ENCODE results near the gene DES. TPM values are rescaled to one million over a fixed set of nuclear protein-coding genes. Genes with fewer than 3 reads are reported as not detected.
"Not testable (repeated sequence)": the region's sequence is repeated elsewhere in the genome, so short reads cannot be mapped to it uniquely, and the experiment has no call there.

Gene DES
- total RNA-seq, 1 experiment from 2014 or later: not detected

- in situ Hi-C loops (cut with HindIII; ENCODE audit: low pct_unique_long_range_greater_than_20kb, low sequenced_read_pairs): no loop called here
- DNase-seq (ENCODE audit: low read depth, low spot score): no peak
These were observed 21.2 kb upstream of the DES start for GRCh38 chr2:219396863-219397457.

- in situ Hi-C loops (cut with HindIII; ENCODE audit: low pct_unique_long_range_greater_than_20kb, low sequenced_read_pairs): no loop called here
- no peak for DNase-seq (ENCODE audit: low read depth, low spot score)
These were observed 19.3 kb upstream of the DES start for GRCh38 chr2:219398721-219399363.

GRCh38 chr2:219399716-219400478, 18.3 kb upstream of the DES start:
- in situ Hi-C loops (cut with HindIII; ENCODE audit: low pct_unique_long_range_greater_than_20kb, low sequenced_read_pairs): no loop called here
- DNase-seq (ENCODE audit: low read depth, low spot score): no peak

DNA sequence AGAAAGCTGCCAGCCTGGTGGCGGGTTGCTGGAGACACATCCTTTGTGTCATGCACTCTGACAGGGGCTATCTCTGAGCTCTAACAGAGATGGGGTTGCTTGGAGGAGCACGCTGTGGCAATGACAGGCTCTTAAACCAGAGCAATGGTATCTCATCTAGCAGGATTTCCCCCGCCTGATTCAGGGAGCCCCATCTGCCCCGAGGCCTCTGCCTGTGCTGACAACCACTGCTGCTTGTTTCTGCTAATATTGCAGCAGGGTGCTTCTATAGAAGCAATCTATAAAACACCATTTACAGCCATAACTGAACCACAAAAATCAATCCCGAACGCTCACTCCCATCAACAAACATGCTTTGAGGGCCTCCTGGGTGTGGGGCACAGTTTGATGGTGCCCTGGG, 17.6 kb upstream of the DES start:
- DNase-seq (ENCODE audit: low read depth, low spot score): no peak
- in situ Hi-C loops (cut with HindIII; ENCODE audit: low pct_unique_long_range_greater_than_20kb, low sequenced_read_pairs): no loop called here

GRCh38 chr2:219401606-219402005, 16.6 kb upstream of the DES start:
- DNase-seq (ENCODE audit: low read depth, low spot score): no peak
- in situ Hi-C loops (cut with HindIII; ENCODE audit: low pct_unique_long_range_greater_than_20kb, low sequenced_read_pairs): no loop called here

DNA sequence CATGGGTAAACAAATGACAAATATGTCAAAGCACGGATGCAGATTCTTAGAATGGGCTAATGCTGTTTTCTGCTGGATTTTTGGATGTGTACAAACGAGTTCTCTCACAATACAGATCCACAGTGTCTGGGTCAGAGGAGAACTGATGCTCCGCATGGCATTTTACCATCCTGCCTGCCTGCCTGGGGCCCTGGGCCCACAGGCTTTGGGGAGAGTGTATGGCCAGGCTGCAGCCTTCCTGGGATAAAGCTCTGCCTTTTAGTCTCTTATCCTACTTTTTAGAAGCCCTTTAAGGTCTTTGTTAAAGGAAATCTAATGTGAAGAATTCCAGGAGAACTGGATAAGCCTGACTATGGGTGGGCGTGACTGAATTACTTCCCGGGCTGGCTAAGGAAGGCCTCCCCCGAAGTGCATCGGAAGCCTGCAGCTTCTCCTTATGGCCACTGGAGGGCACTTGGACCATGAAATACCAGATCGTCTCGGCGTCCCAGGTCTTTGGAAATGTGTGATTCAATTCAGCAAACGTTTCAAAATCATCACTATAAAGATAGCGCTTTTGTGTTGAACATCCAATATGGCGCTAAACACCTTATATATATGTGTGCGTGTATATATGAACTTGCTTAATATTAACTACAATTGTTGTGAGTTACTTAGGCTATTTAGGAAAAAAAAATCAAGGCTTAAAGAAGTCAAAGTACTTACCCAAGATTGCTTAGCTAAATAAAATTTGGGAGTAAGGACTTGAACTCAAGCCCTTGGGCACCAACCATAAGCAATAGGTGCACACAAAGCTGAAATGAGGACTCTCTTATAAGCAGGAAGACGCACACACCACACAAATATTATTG, 15.3 kb upstream of the DES start:
- DNase-seq (ENCODE audit: low read depth, low spot score): peak; percentile 82
- in situ Hi-C loops (cut with HindIII; ENCODE audit: low pct_unique_long_range_greater_than_20kb, low sequenced_read_pairs): no loop called here

GRCh38 chr2:219403861-219404260, 14.3 kb upstream of the DES start:
- in situ Hi-C loops (cut with HindIII; ENCODE audit: low pct_unique_long_range_greater_than_20kb, low sequenced_read_pairs): no loop called here
- no peak for DNase-seq (ENCODE audit: low read depth, low spot score)

DNA sequence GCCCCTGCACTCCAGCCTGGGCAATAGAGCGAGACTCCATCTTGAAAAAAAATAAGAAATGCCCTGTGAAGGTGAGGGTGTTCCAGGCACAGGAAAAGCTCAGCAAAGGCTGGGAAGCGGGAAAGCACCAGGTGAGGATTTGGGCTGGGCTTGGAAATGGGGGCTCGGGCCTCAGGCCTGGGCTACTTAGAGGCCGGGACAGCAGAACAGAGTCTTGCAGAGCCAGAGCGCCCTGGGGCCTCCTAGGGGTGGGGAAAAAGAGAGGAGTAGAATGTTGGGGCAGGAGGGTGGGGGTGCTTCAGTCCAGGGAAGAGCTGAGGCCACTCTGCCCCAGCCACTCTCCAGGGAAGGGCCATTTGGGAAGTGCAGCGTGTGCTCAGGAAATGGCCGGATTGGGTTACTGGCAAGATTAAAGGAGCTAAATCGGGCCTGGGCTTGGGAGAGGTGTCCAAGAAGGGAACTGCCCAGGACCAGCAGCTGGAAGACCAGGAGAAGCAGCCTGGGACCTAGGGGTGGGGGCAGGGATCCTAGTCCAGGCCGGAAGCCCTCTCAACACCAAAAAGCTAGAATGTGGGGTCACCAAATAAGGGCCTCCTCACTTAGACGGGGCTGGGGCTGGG, 13.8 kb upstream of the DES start:
- in situ Hi-C loops (cut with HindIII; ENCODE audit: low pct_unique_long_range_greater_than_20kb, low sequenced_read_pairs): no loop called here
- DNase-seq (ENCODE audit: low read depth, low spot score): no peak

GRCh38 chr2:219404954-219405353, 13.2 kb upstream of the DES start:
- DNase-seq (ENCODE audit: low read depth, low spot score): no peak
- in situ Hi-C loops (cut with HindIII; ENCODE audit: low pct_unique_long_range_greater_than_20kb, low sequenced_read_pairs): no loop called here

GRCh38 chr2:219405451-219405850, 12.7 kb upstream of the DES start:
- in situ Hi-C loops (cut with HindIII; ENCODE audit: low pct_unique_long_range_greater_than_20kb, low sequenced_read_pairs): no loop called here
- DNase-seq (ENCODE audit: low read depth, low spot score): no peak

- in situ Hi-C loops (cut with HindIII; ENCODE audit: low pct_unique_long_range_greater_than_20kb, low sequenced_read_pairs): no loop called here
- no peak for DNase-seq (ENCODE audit: low read depth, low spot score)
These were observed 12.0 kb upstream of the DES start for GRCh38 chr2:219405958-219406860.

DNA sequence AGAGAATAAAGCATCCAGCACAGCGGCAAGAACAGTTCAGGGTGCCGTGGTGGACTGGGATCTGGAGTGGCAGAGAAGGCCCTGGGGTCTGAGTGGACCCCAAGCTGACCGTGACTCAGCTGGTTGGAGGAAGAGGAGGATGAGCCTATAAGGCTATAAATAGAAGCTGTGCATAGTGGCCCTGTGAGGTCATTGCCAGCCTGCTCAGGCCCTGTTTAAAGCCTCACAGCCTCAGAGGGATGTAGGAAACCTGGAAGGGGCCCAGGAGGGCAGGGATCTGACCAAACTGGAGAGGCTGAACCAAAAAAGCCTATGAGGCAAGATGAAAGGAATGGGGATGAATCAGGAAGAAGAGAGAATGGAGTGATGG, 11.3 kb upstream of the DES start:
- in situ Hi-C loops (cut with HindIII; ENCODE audit: low pct_unique_long_range_greater_than_20kb, low sequenced_read_pairs): no loop called here
- DNase-seq (ENCODE audit: low read depth, low spot score): no peak

GRCh38 chr2:219407343-219407742, 10.8 kb upstream of the DES start:
- DNase-seq (ENCODE audit: low read depth, low spot score); in situ Hi-C loops (cut with HindIII; ENCODE audit: low pct_unique_long_range_greater_than_20kb, low sequenced_read_pairs): not testable (repeated sequence)

GRCh38 chr2:219408204-219408603, 10.0 kb upstream of the DES start:
- no peak for DNase-seq (ENCODE audit: low read depth, low spot score)
- in situ Hi-C loops (cut with HindIII; ENCODE audit: low pct_unique_long_range_greater_than_20kb, low sequenced_read_pairs): no loop called here

DNA sequence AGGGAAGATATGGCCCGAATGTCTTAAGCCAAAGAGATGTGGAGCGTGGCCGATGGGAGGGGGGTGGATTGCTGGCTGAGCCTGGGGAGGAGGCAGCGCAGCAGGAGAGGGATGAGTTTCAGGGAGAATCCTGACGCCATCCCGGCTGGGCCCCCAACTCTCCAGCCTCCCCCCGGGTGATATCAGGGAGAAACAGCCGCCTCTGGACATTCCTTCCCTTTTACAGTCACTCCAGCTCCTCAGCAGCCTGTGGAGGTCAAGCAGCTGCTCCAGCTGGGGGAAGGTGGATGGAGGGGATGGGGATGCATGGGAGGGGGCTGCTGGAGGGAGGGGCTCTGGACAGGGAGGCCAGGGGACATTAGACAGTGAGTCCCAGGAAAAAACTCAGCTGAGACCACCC, 9.5 kb upstream of the DES start:
- DNase-seq (ENCODE audit: low read depth, low spot score): no peak
- in situ Hi-C loops (cut with HindIII; ENCODE audit: low pct_unique_long_range_greater_than_20kb, low sequenced_read_pairs): no loop called here

DNA sequence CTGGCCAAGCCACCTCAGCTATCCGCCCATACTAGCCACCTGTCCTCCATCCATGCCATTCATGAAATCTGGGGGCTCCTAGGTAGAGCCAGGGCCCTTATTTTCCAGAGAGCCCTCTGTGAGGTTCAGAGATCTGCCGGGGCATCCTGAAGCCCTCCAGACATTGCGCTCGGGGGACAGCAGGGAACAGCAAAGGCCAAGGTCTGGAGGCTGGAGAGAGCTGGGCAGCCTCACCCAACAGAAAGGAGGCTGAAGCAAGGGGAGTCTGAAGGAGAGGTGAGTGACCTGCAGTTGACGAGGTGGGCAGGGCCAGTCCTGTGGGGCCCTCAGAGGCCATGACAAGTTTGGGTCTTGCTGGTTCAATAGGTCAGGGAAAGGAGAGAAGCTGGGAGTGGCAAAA, 8.6 kb upstream of the DES start:
- no peak for DNase-seq (ENCODE audit: low read depth, low spot score)
- in situ Hi-C loops (cut with HindIII; ENCODE audit: low pct_unique_long_range_greater_than_20kb, low sequenced_read_pairs): no loop called here

- no peak for DNase-seq (ENCODE audit: low read depth, low spot score)
- in situ Hi-C loops (cut with HindIII; ENCODE audit: low pct_unique_long_range_greater_than_20kb, low sequenced_read_pairs): no loop called here
These were observed 7.8 kb upstream of the DES start for GRCh38 chr2:219410390-219410789.

All from SK-MEL-5 (cell line).